GM13977 (cell line): ENCODE results near the gene POLR1C.

Experiments
- DNase-seq: peaks from one replicate; pipeline ENCODE4 v3.0.0; 2012; ENCODE audit warnings: low spot score
- CTCF ChIP-seq: IDR thresholded peaks from 2 replicates; pipeline ENCODE4 v1.5.1; 2012; ENCODE audit warnings: mild to moderate bottlenecking, control low read depth; ENCODE audit not compliant: insufficient read depth; ENCODE audit errors: extremely low read depth, missing control alignments
- in situ Hi-C: fragments of 300-500 bp; cut with MboI; formaldehyde crosslinking; loops from one replicate; pipeline ENCODE4 v1.12.0; 2022; ENCODE audit warnings: low sequenced_read_pairs, low pct_unique_long_range_greater_than_20kb, mixed read lengths, inconsistent platforms; ENCODE audit not compliant: unreplicated experiment

The POLR1C gene

DNA sequence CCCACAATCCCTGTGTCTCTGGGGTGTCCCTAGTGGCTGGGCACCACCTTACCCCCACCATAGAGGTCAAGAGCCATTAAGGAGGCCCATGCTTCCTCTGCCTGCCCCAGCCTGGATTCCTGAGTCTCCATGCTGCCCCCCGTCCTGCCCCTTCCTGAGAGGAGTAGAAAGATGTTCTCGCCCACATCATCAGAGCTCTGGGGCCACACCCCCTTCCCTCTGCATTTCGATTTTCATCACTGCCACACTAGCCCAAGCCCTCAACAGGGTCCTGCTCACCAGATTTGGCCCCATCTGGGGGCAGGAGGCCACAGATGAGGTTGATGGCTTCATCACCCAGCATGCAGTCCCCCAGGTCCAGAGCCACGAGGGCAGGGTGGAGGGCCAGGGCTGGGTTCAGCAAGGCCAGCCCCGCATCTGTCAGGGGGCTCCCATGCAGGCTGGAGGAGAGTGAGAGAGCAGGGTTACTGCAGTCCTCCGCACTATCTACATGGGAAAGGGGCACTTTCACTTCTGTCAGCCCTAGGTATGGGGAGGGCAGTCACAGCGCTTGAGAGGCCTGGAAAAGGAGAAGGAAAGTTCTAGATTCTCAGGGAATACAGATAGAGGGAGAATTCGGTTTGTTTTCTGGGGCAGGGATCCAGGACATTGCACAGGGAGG is 8.3 kb upstream of the POLR1C start:
- TF ChIP-seq CTCF: no peak
- in situ Hi-C loops: loop anchor here (10.0 kb wide), 1 partner anchor 254 kb away; no protein-coding TSS in a partner anchor
- DNase-seq: no peak

DNA sequence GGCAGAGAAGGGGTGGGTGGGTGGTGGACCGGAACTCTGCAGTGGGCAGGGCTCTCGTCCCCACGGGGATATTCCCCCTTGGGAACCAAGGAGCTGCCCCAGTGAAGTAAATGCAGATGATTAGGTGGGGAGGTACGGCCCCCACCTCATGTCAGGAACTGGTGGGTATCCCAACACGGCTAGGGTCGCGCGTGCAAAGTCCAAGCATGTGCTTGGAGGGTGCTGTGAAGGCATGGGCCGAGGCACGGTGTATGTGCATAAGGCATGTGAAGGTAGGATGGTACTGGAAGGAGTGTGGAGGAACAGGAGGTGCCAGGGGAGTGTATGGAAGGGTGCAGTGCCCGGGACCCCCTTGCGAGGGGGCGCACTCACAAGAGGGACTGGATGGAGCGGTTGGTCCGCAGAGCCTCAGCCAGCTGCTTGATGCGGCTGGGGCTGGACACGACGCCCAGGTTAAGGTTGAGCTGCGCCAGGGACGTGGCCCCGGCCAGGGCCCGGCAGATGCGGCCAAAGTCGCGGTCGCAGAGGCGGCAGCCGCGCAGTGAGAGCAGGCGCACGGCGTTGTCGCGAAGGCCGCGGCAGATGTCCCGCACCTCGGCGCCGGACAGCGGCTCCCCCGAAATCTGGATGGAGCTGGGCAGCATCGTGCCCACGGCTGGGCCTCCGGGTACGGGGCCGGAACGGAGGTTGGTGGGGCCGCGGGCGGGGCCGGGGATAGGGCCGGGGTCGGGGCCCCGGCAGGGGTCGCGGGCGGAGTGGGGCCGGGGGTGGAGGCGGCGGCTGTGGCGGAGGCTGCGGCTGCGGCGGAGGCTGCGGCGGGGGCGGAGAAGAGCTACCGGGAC is 7.5 kb upstream of the POLR1C start:
- in situ Hi-C loops: loop anchor here (10.0 kb wide), 1 partner anchor 255 kb away; no protein-coding TSS in a partner anchor
- no peak for DNase-seq
- no peak for TF ChIP-seq CTCF

GRCh38 chr6:43509984-43510826 is 6.7 kb upstream of the POLR1C start, which contains the start of gene LRRC73:
LRRC73 (minus strand) TSS chr6:43510346; CDS start chr6:43509785, 561 bp downstream.
- in situ Hi-C loops: loop anchor here (10.0 kb wide), 1 partner anchor 255 kb away; no protein-coding TSS in a partner anchor

DNA sequence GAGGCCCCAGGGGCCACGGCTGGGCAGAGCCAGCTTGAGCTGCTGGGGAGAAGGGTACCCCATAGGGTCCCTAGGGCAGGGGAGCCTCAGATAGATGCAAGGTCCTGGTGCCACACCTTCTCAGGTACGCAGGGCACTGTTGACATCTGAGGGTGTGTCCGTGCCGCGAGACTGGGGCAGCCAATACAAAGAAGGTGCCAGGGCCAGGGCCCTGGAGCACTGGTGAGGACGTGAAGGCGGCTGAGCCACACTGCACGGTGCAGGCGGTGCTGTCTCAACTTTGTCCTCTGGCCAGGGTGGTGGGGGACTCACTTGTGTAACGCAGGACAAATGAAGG is 6.1 kb upstream of the POLR1C start:
- in situ Hi-C loops: no loop called here
- DNase-seq: no peak
- no peak for TF ChIP-seq CTCF

More at GRCh38 chr6:43509984-43510826, 6.7 kb upstream of the POLR1C start, which contains the start of gene LRRC73:
- TF ChIP-seq CTCF: no peak
- peak; percentile 89 for DNase-seq

GRCh38 chr6:43511824-43512415 is 5.0 kb upstream of the POLR1C start:
- no peak for DNase-seq
- in situ Hi-C loops: no loop called here
- TF ChIP-seq CTCF: no peak

DNA sequence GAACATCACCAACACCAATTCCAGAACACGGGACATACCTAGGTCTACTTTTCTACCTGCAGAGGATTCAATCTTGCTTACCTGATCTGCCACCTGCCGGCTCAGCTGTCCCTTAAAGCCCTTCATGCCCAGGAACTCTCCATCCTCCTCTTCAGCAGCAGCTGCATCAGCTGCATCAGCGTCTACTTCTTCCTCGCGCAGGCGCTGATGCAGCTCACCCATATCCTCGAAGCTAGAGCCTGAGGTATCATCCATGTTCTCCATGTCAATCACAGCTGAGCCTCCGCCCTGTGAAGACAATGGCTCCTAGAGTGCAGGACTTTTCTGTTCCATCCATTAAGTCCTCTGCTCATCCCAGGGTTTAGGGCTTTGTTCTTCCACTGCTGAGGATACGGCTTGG is 1.1 kb upstream of the POLR1C start:
- no peak for DNase-seq
- no peak for TF ChIP-seq CTCF
- in situ Hi-C loops: no loop called here
